ENCODE results near the gene PABPC1L2A.
"Not testable (repeated sequence)": the region's sequence is repeated elsewhere in the genome, so short reads cannot be mapped to it uniquely, and the experiment has no call there.

PABPC1L2A gene

GRCh38 chrX:73079024-73079562 is at the start of gene PABPC1L2A:
TSS of gene PABPC1L2A (minus strand) at chrX:73079512. CDS start at chrX:73079386, 126 bp downstream.
- DNase-seq, result not testable (repeated sequence)

DNA sequence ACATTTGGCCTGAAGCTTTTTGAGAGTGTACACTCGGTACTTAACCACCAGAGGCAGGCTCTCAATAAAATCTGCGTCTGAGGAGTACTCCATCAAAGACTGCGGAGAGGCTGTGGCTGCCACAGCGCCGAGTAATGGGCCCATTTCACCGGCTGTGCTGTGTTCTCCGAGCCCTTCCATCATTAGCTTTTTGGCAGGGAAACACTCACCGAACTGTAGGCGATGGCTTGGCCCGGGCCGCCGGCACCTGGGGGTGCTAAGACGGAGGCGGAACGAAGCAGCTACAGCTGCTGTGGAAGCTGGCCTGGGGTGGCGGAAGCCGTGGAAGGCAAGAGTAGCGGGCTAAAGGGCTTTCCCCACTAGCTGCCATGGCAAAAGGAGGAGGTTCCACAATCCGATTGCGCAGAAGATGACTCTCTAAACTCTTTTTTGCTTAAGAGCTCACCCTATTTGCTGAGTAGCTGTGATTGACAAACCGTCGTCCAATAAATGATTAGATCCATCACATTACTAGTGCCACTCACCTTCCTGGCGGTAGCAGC is 48.5 kb upstream of the PABPC1L2A start:
- DNase-seq, result no peak

- no peak for DNase-seq
Measured at GRCh38 chrX:73126240-73126639, 46.9 kb upstream of the PABPC1L2A start.

DNA sequence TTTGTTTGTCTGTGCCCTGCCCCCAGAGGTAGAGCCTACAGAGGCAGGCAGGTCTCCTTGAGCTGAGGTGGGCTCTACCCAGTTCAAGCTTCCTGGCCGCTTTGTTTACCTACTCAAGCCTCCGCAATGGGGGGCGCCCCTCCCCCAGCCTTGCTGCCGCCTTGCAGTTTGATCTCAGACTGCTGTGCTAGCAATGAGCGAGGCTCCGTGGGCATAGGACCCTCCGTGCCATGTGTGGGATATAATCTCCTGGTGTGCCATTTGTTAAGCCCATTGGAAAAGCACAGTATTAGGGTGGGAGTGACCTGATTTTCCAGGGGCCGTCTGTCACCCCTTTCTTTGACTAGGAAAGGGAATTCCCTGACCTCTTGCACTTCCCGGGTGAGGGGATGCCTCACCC is 20.2 kb upstream of the PABPC1L2A start:
- DNase-seq, result not testable (repeated sequence)

DNA sequence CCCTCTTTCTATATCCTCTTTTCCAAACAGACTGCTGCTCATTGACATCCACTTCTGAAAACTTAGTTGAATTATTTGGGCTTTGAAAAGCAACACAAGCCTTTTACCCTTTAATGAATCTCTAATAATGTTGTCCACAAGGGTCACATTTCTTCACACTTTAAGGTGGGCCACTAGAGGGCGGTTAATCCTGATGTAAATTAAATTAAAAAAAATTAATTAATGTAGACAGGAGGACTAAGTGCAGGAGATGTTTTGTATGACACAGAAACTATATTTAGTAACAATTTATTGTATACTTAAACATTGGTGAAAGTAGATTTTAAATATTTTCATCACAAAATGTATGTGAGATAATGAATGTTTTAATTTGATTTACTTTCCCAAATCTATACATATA is 7.5 kb upstream of the PABPC1L2A start:
- DNase-seq, result not testable (repeated sequence)

DNA sequence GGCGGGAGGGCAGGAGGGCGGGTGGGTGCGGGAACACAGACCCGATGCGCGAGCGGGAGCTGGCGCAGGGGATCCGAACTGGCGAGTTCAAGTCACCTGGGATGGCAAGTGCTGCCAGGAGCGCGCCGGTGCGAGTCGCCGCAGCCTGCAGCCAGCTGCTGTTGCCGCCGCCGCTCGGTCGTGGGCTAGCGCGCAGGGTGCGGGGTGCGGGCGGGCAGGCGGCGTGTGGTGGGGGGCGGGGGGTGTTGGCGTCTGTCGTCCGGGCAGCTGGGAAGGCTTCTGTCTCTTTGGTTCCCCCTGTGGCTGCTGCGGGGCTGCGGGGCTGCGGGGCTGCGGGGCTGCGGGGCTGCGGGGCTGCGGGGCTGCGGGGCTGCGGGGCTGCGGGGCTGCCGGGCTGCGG is 572 bp upstream of the PABPC1L2A start:
- not testable (repeated sequence) for DNase-seq

DNA sequence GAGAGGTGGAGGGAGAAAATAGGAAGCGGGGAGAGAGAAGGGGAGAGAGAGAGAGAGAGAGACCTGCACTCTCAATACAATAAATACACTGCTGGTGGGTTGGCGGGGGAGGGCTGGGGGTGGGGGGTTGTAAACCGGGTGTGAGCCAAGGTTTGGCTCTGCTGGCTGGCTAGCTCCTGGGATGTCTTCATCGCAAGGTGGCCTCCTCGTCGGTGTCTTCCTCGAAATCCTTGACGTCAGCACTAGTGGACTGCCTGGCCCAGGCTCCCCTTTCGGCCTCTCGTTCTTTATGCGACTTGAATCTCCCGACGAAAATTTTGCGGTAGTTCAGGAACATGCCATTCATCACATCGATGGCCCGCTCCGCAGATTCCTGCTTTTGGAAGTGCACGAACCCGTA is 715 bp downstream of the PABPC1L2A start:
- not testable (repeated sequence) for DNase-seq

DNA sequence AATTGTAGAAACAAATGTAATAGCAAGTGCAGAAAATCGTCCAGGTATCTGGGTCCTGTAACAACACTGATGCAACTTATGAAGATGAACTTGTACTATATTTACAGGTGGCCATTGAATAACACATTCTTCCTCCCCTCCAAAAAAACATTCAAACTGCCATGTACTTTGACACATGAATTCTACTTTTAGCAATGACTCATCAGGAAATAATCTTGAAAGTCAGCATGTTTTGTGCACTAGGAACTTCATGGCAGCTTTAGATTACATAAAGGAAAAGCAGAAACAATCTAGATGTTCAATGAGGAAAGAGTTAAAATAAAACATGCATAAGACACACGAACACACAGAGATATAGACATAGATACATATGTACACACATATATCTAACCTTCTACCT is 2.5 kb downstream of the PABPC1L2A start:
- DNase-seq, result no peak

DNA sequence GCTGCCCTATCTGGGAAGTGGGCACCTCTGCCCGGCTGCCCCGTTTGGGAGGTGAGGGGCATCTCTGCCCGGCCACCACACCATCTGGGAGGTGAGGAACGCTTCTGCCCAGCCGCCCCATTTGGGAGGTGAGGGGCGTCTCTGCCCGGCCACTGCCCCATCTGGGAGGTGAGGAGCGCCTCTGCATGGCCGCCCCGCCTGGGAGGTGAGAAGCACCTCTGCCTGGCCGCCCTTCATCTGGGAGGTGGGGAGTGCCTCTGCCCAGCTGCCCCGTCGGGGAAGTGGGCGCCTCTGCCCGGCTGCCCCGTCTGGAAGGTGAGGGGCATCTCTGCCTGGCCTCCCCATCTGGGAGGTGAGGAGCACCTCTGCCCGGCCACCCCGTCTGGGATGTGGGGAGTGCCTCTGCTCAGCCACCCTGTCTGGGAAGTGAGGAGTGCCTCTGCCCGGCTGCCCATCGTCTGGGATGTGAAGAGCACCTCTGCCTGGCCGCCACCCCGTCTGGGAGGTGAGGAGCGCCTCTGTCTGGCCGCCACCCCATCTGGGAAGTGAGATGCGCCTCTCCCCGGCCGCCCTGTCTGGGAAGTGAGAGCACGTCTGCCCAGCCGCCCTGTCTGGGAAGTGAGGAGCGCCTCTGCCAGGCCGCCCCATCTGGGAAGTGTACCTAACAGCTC is 9.8 kb downstream of the PABPC1L2A start:
- DNase-seq, result no peak

- DNase-seq, result no peak
Measured at GRCh38 chrX:73068467-73069364, 10.6 kb downstream of the PABPC1L2A start.

GRCh38 chrX:73067761-73068466 is 11.4 kb downstream of the PABPC1L2A start:
- not testable (repeated sequence) for DNase-seq

DNA sequence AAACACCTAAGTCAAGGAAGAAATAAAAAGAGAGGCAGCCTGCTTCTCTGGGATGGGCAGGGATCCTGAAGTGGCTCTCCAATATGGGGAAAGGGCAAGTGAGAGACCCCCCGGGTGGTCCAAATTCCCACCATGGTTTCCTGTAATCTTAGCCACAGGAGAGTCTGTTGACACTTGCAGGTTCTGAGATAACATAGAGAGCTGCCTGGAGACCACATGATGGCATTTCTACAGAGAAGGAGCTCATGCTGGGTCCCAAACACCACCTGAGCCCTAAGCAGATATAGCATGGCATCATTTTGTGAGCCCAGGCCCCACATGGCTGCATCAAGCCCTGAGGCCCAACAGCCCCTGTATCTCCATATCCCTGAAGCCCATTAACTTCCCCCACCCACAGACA is 50.4 kb downstream of the PABPC1L2A start:
- DNase-seq, result no peak
